Vagina (tissue), 2 donors: Measurements from ENCODE around the gene CRIP2. TPM values are rescaled to one million over a fixed set of nuclear protein-coding genes. Genes with fewer than 3 reads are reported as not detected.

ENCODE experiments used
- DNase-seq, 2 donors: peaks; one replicate each; pipeline ENCODE4 v3.0.0-alpha.2; 2017; ENCODE audit errors: extremely low spot score in 2 of 2
- H3K27ac ChIP-seq: fragments of 200-600 bp; sonication (generic); one replicate; pipeline ENCODE4 v1.5.1; 2019
- H3K27me3 ChIP-seq: fragments of 200-600 bp; sonication (generic); one replicate; pipeline ENCODE4 v1.5.1; 2019
- H3K36me3 ChIP-seq, 2 donors: fragments of 200-600 bp; sonication (generic); one replicate each; pipeline ENCODE4 v1.5.1; 2017 to 2019
- H3K4me1 ChIP-seq: fragments of 200-600 bp; sonication (generic); one replicate; pipeline ENCODE4 v1.5.1; 2019
- H3K4me3 ChIP-seq, 2 donors: fragments of 200-600 bp; sonication (generic); 1 replicate in 1 of 2; 2 replicates in 1 of 2; pipeline ENCODE4 v1.5.1; 2016 to 2019
- H3K9me3 ChIP-seq: fragments of 200-600 bp; sonication (generic); one replicate; pipeline ENCODE4 v1.5.1; 2019
- POLR2A ChIP-seq, 2 donors: fragments of 450-650 bp; IDR thresholded peaks; one replicate each; pipeline ENCODE4 v1.6.1; 2017; ENCODE audit warnings: antibody characterized with exemption in 2 of 2, mild to moderate bottlenecking in 2 of 2, moderate library complexity in 2 of 2
- POLR2AphosphoS5 ChIP-seq, 2 donors: sonication (generic); formaldehyde crosslinking; IDR thresholded peaks; one replicate each; pipeline ENCODE4 v1.9.0; 2017; ENCODE audit warnings: antibody characterized with exemption in 2 of 2, mild to moderate bottlenecking in 2 of 2, low read depth in 1 of 2; ENCODE audit not compliant: insufficient read depth in 1 of 2
- intact Hi-C: fragments of 100-400 bp; cut with DNase I; formaldehyde crosslinking; loops from one replicate; pipeline ENCODE4 v1.15.1; 2023
- total RNA-seq: library from RNA; depleted of rRNA; stranded (reverse); fragments of >200 nt; gene quantifications from one replicate; pipeline ENCODE4 v1.2.3, GENCODE V29; 2016
- TF ChIP-seq, protein P1 (sequence below), 3 experiments: fragments of 450-650 bp in 2 of 3; fragments of 200-600 bp in 1 of 3; sonication (generic) in 1 of 3; IDR thresholded peaks; one replicate each; pipeline ENCODE4 v1.5.1; 2017 to 2019; ENCODE audit warnings: antibody characterized with exemption in 3 of 3, mild to moderate bottlenecking in 2 of 3, moderate library complexity in 2 of 3

The CRIP2 gene
- total RNA-seq, 1 donor from 2014 or later, result 126 TPM

DNA sequence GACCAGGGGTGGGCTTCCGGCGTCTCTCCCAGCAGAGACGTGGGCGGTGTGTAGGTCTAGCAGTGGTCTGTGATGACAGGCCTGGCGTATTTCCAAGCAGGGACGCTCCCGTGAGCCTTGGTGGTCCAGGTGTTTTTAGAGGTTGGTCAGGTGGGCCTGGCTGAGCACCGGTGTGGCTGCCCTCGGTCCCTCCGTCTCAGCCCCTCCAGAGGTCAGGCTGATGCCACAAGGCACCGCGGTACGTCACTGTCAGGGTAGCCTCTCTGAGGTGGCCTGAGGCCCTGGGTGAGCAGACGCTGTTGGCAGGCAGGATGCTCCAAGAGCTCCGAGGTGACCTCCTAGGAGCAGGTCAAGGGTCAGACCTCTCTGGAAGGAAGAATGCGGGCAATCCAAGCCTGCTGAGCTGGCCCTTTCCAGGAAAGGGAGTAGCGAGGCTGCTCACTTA lies 41.4 kb upstream of the CRIP2 start:
- DNase-seq, result no peak
- no peaks in the 10 kb centered on the region for H3K27me3 ChIP-seq
- H3K4me1 ChIP-seq, result peaks cover 5% of the 10 kb centered on the region
- no peaks in the 10 kb centered on the region for H3K36me3 ChIP-seq
- H3K4me3 ChIP-seq, result no peak overlapping the region
- no peak overlapping the region for H3K27ac ChIP-seq
- intact Hi-C loops, result no loop called here
- H3K9me3 ChIP-seq, result no peaks in the 10 kb centered on the region
- TF ChIP-seq, protein P1, sequence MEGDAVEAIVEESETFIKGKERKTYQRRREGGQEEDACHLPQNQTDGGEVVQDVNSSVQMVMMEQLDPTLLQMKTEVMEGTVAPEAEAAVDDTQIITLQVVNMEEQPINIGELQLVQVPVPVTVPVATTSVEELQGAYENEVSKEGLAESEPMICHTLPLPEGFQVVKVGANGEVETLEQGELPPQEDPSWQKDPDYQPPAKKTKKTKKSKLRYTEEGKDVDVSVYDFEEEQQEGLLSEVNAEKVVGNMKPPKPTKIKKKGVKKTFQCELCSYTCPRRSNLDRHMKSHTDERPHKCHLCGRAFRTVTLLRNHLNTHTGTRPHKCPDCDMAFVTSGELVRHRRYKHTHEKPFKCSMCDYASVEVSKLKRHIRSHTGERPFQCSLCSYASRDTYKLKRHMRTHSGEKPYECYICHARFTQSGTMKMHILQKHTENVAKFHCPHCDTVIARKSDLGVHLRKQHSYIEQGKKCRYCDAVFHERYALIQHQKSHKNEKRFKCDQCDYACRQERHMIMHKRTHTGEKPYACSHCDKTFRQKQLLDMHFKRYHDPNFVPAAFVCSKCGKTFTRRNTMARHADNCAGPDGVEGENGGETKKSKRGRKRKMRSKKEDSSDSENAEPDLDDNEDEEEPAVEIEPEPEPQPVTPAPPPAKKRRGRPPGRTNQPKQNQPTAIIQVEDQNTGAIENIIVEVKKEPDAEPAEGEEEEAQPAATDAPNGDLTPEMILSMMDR (IDR thresholded peaks at IDR 0.05), result no peak
- no peak for TF ChIP-seq POLR2A (IDR thresholded peaks at IDR 0.05)
- TF ChIP-seq POLR2AphosphoS5 (IDR thresholded peaks at IDR 0.05; ENCODE audit: insufficient read depth in 1 of 2, low read depth in 1 of 2), result no peak

DNA sequence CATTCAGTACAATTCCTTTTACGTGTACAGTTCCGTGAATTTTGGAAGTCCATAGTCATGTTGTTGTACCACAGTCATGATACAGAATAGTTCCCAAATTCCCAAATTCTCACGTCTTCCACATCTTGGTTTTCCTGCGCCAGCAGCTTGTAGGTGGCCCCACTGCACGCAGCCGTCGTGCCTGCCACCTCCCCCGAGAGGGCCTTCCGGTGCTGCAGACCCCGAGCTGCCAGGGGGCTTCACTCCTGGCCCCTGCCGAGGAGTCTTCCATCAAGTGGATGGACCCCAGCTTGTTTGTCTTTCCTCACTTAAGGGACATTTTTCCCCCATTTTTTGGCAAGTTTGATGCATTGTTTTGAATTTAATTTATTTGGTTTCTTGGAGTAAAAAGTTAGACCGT lies 38.2 kb upstream of the CRIP2 start:
- no peaks in the 10 kb centered on the region for H3K27me3 ChIP-seq
- no peak overlapping the region for H3K27ac ChIP-seq
- no peak overlapping the region for H3K4me3 ChIP-seq
- DNase-seq, result no peak
- TF ChIP-seq POLR2A (IDR thresholded peaks at IDR 0.05) (no peak), POLR2AphosphoS5 (IDR thresholded peaks at IDR 0.05; ENCODE audit: insufficient read depth in 1 of 2, low read depth in 1 of 2) (no peak)
- TF ChIP-seq, protein P1 (IDR thresholded peaks at IDR 0.05), result no peak
- intact Hi-C loops, result no loop called here
- no peaks in the 10 kb centered on the region for H3K4me1 ChIP-seq
- peaks cover 0 to 3% of the 10 kb centered on the region in 2 donors for H3K36me3 ChIP-seq
- no peaks in the 10 kb centered on the region for H3K9me3 ChIP-seq

DNA sequence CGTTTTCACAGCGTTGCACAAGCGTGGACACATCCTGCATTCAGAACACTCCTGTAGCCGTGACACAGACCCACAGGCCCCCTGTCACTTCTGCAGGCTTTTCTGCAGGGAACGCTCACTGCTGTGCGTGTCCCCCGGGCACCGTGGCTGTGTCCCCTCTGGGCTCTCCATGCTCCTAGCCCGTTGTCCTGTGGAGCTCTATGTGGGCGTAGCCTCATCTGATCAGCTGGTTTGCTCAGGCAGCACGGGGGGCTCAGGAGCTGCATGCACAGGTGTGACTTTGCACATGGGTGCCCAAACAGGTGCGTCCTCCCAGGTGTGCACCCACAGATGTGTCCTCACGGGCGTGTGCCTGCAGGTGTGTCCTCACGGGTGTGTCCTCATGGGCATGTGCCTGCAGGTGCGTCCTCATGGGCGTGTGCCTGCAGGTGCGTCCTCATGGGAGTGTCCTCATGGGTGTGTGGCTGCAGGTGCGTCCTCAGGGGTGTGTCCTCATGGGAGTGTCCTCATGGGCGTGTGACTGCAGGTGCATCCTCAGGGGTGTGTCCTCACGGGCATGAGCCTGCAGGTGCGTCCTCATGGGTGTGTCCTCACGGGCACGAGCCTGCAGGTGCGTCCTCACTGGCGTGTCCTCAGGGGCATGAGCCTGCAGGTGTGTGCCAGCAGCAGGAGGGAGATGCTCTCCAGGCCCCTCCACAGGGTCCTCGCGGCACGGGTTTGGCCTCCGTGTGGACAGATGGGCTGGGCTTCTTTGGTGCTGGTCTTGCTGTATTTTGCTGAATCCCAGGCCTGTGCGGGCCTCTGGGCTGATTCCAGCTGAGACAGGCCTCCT lies 37.5 kb upstream of the CRIP2 start:
- H3K4me1 ChIP-seq, result no peaks in the 10 kb centered on the region
- H3K27ac ChIP-seq, result no peak overlapping the region
- H3K27me3 ChIP-seq, result no peaks in the 10 kb centered on the region
- no peak for DNase-seq
- H3K36me3 ChIP-seq, result peaks cover 0 to 3% of the 10 kb centered on the region in 2 donors
- intact Hi-C loops, result no loop called here
- H3K4me3 ChIP-seq, result no peak overlapping the region
- TF ChIP-seq, protein P1 (IDR thresholded peaks at IDR 0.05), result no peak
- TF ChIP-seq POLR2AphosphoS5 (IDR thresholded peaks at IDR 0.05; ENCODE audit: insufficient read depth in 1 of 2, low read depth in 1 of 2) (no peak), POLR2A (IDR thresholded peaks at IDR 0.05) (no peak)
- no peaks in the 10 kb centered on the region for H3K9me3 ChIP-seq

DNA sequence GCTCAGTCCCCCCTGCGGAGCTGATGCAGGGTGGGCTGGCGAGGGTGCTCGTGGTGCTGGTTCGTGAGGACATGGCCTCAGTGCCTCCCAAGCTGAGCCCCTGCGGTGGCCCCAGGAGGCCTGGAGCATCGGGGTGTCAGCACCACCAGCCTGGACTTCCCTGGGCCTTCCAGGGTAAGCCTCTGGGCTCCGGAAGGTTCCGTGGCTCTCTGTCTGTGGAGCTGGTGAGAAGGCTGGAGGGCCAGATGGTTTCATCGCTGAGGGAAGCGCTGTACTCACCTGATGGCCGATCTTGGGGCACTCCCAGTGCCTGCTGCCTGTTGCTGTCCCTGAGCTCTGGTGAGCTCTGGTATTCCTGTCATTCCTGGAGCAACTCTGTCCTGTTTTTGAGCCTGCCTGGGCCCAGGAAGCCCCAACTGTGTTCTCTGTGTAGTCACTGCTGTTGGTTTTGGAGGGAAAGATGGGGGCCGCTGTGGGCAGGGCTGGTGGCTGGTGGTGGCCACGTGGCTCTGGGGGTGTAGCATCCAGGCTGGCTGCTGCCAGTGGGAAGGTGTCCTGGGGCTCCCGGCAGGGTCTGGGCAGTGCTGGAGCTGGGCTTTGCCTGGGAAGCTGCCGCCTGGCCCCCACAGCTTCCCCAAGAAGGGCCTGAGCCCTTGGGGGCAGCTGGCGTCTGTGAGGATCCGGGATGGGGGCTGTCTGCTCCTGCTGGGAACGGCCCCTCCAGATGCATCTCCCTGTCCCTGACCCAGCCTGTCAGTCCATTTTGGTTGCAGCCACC lies 36.7 kb upstream of the CRIP2 start:
- no peak for TF ChIP-seq POLR2A (IDR thresholded peaks at IDR 0.05)
- TF ChIP-seq, protein P1 (IDR thresholded peaks at IDR 0.05), result no peak
- no peak for TF ChIP-seq POLR2AphosphoS5 (IDR thresholded peaks at IDR 0.05; ENCODE audit: insufficient read depth in 1 of 2, low read depth in 1 of 2)
- Histone ChIP-seq H3K27ac (no peak overlapping the region), H3K4me1 (no peaks in the 10 kb centered on the region)

More for the DNA sequence above, 36.7 kb upstream of the CRIP2 start:
- Histone ChIP-seq H3K36me3 (peaks cover 0 to 8% of the 10 kb centered on the region in 2 donors), H3K9me3 (no peaks in the 10 kb centered on the region), H3K4me3 (no peak overlapping the region), H3K27me3 (no peaks in the 10 kb centered on the region)
- no peak for DNase-seq
- intact Hi-C loops, result no loop called here
